AG09309 (cell line): ENCODE data around the gene FKBP1C.

Source experiments
- DNase-seq: peaks from one replicate; pipeline ENCODE4 v3.0.0-alpha.2; 2010; ENCODE audit warnings: low read depth
- H3K4me3 ChIP-seq: 2 replicates; pipeline ENCODE4 v1.5.1; 2011; ENCODE audit warnings: mild to moderate bottlenecking, low read depth, low read length, moderate library complexity; ENCODE audit not compliant: control insufficient read depth
- CTCF ChIP-seq: IDR thresholded peaks from 2 replicates; pipeline ENCODE4 v1.5.1; 2011; ENCODE audit warnings: mild to moderate bottlenecking, low read depth, low read length, inconsistent platforms; ENCODE audit not compliant: insufficient read depth, control insufficient read depth; ENCODE audit errors: missing control alignments

Gene FKBP1C

GRCh38 chr6:63245420-63245819 lies 34.2 kb downstream of the FKBP1C start:
- no peak for TF ChIP-seq CTCF
- no peak overlapping the region for H3K4me3 ChIP-seq

GRCh38 chr6:63245909-63246308 lies 34.6 kb downstream of the FKBP1C start:
- no peak for DNase-seq
- no peak overlapping the region for H3K4me3 ChIP-seq
- no peak for TF ChIP-seq CTCF

More at GRCh38 chr6:63245420-63245819, 34.2 kb downstream of the FKBP1C start:
- no peak for DNase-seq

GRCh38 chr6:63246581-63246980 lies 35.3 kb downstream of the FKBP1C start:
- no peak for TF ChIP-seq CTCF
- no peak overlapping the region for H3K4me3 ChIP-seq
- DNase-seq, result no peak

GRCh38 chr6:63249875-63250482 lies 38.7 kb downstream of the FKBP1C start:
- no peak for DNase-seq

GRCh38 chr6:63259153-63259552 lies 47.9 kb downstream of the FKBP1C start:
- no peak overlapping the region for H3K4me3 ChIP-seq
- DNase-seq, result no peak
- TF ChIP-seq CTCF, result no peak

More at GRCh38 chr6:63249875-63250482, 38.7 kb downstream of the FKBP1C start:
- TF ChIP-seq CTCF, result no peak
- no peak overlapping the region for H3K4me3 ChIP-seq

- DNase-seq, result no peak
- H3K4me3 ChIP-seq, result no peak overlapping the region
- TF ChIP-seq CTCF, result no peak
These were observed 50.6 kb downstream of the FKBP1C start for GRCh38 chr6:63261820-63262219.
